HG03575 (cell line): ENCODE data around the gene OR5V1.
"Not testable (repeated sequence)": the region's sequence is repeated elsewhere in the genome, so short reads cannot be mapped to it uniquely, and the experiment has no call there.

Source experiments
- ATAC-seq: cut with Tn5 transposase; IDR thresholded peaks from one replicate; pipeline ENCODE4 v1.9.1; 2021; ENCODE audit not compliant: unreplicated experiment, insufficient number of reproducible peaks, low FRiP score; ENCODE audit errors: extremely low read depth

The OR5V1 gene

DNA sequence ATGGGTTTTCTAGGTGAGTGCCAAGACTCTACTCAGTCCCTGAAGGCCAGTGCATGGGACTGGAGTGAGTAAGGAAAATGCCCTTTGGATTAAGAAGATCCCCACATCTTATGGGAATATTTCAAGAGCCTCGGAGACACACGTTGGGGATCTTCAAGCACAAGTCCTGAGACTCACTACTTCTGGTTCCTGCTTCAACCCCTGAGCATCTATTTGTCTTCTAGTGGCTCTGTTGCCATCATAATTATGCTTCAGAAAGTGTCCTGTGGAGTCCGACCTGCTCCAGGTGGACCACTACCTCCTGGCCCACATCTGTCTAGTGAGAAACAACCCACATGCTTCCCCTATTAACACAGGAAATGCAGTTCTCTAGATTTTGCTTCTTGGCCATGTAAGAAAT lies at the start of gene OR5V1:
Gene OR5V1 (minus strand): TSS at position 101 of the 400 bp plus-strand sequence. CDS start 12,670 bp downstream, outside the sequence.
- no peak for ATAC-seq

DNA sequence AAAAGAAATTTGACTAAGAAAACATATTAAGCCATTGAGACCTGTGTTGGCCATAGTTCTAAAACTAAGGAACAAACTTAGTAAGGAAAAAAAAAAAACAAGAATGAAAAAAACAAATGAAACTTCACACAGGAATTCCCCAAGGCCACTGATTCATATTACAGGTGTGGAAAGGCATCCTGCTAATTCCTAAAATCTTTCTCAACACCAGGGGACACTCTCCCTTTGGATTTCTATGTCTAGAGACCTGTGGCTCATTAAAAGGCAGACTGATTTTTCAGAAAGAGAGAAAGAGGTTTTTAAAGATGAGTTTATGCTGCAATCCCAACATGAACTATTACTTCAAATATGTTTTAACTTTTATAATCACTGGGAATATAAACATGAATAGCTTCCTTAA lies 45.9 kb upstream of the OR5V1 start, which contains the start of gene OR12D1:
Gene OR12D1 (plus strand): TSS at position 341 of the 400 bp plus-strand sequence.
- ATAC-seq: no peak

DNA sequence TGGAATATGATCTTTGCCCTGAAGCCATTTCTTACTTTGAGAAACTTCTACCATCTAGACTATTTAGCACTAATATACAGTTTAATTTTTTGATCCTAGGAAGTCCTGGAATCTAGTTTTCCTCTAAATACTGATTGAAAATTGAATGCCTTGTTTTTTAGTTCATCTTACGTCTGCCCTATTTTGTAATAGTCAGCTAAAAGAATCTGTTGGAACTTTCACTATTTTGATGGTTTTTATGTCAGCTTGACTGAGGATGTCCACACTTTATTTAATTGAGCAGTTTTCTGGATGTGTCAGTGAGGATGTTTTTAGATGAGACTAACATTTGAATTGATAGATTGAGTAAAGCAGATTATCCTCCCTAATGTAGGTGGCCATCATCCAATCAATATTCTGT lies 35.1 kb upstream of the OR5V1 start:
- no peak for ATAC-seq

DNA sequence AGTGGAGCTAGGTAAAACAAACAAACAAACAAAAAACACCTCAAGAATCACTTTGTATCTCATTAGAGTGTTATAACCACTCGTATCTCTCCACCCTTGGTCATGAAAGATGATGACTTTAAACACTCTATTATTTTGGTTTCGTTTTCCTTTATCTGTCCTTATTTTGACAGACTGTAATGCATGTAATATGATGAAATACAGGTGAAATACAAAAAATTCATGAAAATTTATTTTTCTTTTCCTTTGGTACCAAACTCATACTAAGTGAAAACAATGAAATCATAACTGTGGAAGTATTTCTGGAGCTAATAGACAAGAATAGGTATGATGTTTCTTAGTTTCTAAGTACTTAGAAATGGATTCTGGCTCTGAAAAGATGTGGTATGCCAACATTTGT lies 30.9 kb upstream of the OR5V1 start:
- no peak for ATAC-seq

DNA sequence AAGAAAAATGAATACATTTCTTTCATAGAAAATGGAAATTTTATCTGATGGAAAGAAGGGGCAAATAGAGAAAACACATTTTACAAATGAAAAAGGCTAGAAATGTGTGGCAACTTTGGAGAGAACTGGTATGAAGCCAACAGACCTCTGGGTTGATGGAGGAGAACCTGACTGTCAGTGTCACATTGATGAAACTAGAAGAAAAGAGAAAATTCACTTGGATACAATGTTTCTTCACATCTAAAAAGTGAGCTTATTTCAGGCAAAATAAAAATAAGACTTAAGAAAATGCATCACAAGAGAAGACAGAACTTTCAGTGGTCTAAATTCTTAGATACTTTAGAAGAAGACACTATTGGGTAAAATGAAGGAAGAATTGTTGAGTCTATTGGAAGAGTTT lies 26.7 kb upstream of the OR5V1 start, which contains the start of gene OR12D2:
Gene OR12D2 (plus strand): TSS at position 301 of the 400 bp plus-strand sequence. CDS start 1,069 bp downstream, outside the sequence.
- no peak for ATAC-seq

DNA sequence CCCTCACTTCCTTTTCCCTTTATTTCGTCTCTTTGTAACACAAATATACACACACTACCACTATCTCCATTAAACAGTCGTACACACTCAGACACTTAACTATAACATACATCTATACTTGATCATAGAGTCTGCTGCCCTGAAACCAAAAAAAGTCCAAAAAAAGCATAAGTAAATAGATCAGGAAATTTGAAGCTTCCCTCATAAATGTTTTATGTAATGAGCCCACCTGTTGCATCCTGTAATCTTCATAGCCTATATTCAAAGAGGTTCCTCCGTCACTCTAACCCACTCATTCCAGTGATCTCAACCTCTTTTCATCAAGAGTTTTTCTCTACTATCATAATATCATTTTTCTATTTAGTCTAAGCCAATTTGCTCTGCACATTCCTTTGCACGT lies 19.9 kb upstream of the OR5V1 start:
- no peak for ATAC-seq

DNA sequence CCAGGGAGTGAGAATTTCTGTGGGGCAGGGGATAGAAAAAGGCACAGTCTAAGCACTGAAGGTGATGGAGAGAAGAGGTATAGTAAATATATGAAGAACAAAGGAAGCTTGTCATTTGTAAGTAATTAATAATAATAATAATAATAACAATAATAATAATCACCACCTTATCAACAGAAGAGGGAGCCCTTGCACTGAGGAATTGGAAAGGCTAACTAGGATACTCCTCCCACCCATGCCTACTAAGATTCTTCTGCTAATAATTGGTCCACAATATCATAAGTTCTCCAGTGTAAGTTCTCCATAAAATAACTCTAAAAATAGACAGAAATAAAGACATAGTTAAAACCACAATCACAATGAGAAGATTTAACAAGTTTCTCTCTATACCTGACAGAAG lies 7.3 kb upstream of the OR5V1 start:
- no peak for ATAC-seq

DNA sequence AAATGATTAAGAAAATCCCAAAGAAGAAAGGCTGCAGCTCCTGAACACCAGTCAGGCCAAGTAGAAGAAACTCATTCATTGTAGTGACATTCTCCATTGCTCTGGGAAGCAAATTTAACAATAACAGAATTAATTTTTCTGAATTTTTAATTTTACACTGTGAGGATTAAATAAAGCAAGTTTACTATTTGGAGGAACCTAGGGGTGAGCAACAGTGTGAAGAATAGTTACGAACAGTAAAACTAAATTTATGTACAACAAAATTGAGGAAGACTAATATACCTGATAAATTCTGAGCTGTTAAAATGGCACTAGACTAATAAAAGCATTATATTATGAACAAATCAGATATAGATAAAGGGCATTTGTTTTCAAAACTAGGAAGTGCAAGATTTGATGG lies 6.5 kb upstream of the OR5V1 start, which contains the start of gene OR12D3:
Gene OR12D3 (minus strand): TSS at position 101 of the 400 bp plus-strand sequence. CDS start 4 bp downstream, at position 97.
- ATAC-seq: no peak

DNA sequence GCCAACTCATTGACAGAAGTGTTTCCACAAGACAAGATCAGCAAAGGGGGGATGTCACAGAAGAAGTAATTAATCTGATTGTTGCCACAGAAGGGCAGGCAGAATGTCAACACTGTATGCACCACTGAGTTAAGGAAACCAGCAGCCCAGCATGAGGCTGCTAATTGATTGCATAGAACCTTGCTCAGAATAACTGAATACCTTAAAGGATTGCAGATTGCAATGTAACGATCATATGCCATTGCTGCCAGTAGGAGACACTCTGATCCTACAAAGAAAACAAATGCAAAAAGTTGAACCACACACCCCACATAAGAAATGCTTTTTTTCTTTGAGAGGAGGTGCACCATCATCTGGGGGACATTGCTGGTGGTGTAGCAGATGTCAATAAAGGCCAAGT lies 13.1 kb downstream of the OR5V1 start:
- no peak for ATAC-seq

DNA sequence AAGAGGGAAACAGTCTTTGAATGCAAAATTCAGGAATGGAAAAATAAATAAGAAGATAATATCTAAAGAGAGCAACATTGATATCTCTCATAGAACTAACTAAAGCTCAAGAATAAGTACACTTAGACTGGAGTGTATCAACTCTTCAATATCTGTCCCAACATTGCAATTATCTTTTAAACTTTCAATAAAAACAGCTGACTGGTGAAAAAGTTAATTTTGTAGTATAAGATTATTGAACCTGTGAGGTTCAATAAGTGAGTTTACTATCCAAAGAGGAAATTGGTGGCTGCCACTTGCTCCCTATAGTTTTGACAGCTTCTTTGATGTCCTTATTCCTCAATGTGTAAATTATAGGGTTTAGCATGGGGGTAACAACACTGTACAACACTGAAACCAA lies 13.7 kb downstream of the OR5V1 start:
- no peak for ATAC-seq

DNA sequence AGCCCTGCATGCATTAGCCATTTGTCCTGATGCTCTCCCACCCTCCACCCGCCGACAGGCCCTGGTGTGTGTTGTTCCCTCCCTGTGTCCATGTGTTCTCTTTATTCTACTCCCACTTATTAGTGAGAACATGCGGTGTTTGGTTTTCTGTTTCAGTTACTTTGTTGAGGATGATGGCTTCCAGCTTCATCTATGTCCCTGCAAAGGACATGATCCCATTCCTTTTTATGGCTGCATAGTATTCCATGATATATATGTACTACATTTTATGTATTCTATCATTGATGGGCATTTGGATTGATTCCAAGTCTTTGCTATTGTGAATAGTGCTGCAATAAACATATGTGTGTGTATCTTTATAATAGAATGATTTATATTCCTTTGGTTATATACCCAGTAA lies 19.3 kb downstream of the OR5V1 start:
- not testable (repeated sequence) for ATAC-seq

DNA sequence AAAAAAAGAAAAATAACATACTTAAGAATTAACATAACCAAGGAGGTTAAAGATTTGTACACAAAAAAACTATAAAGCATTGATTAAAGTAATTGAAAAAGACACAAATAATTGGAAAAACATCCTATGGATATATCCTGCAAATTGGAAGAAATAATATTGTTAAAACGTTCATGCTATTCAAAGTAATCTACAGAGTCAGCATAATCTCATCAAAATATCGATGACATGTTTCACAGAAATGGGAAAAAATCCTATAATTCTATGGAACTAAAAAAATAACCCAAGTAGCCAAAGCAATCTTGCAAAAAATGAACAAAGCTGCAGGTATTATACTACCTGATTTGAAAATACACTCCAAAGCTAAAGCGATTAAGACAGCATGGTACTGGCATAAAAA lies 23.3 kb downstream of the OR5V1 start:
- no peak for ATAC-seq

DNA sequence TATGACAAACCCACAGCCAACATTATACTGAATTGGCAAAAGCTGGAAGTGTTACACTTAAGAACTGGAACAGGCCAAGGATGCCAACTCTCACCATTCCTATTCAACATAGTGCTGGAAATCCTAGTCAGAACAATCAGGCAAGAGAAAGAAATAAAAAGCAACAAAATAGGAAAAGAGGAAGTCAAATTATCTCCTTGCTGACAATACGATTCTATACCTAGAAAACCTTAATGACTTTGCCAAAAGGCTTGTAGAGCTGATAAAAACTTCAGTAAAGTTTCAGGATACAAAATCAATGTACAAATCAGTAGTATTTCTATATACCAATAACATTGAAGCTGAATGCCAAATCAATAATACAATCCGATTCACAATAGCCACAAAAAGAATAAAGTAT lies 32.4 kb downstream of the OR5V1 start:
- no peak for ATAC-seq

DNA sequence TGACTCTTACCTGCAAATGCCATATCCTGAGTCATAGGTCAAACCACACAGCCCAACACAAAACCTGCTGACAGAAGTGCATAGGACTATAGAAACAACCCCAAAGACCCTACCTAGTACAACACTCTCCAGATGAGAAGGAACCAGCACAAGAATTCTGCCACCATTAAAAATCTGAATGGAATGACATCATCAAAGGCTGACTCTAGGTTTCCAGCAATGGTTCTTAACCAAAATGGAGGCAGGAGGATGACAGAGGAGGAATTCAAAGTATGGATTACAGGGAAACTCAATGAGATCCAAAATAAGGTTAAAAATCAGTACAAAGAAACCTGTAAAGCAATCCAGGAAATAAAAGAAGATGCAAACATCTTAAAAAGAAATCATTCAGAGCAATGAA lies 36.0 kb downstream of the OR5V1 start:
- ATAC-seq: no peak

DNA sequence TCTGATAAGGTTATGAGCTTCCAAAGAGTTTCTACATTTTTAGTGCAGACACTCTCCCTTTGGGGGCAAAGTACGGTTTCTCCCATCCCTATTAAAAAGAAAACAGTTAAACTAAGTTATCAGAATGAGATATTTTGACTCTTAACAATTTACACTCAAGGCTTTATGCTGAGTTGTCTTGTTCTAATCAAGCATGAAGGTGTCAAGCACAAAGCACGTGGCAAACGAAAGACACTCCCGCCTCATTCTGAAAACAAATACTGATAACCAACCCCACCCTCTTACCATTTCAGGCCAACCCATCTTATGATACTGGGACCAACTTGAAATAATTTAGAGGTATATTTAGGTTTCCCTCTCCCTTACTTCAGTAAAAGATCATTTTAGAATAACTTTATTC lies 42.9 kb downstream of the OR5V1 start:
- ATAC-seq: no peak

DNA sequence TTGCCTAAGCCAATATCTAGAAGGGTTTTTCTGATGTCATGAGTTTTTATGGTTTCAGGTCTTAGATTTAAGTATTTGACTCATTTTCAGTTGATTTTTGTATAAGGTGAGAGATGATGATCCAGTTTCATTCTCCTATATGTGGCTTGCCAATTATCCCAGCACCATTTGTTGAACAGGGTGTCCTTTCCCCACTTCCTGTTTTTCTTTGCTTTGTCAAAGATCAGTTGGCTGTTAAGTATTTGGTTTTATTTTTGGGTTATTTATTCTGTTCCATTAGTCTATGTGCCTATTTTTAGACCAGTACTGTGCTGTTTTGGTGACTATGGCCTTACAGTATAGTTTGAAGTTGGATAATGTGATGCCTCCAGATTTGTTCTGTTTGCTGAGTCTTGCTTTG lies 45.3 kb downstream of the OR5V1 start:
- ATAC-seq: not testable (repeated sequence)

DNA sequence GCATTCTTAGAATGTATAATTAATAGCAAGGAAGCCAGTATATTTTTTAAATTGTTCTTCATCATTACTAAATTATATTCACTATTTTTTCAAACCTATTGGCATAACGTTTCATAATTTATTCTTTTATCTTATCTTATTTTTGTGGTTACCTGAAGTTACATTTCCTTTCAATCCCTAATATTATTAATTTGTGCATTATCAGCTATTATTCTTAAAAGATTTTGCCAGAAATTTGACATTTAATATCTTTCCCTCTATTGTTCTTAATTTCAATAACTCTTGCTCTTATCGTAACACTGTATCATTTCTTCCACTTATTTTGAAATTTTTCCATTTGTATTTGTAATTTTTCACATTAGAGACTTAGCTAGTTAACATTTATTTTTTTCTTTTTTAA lies 48.7 kb downstream of the OR5V1 start:
- ATAC-seq: no peak
